ENCODE results near the gene FBRSL1. TPM values are rescaled to one million over a fixed set of nuclear protein-coding genes. Genes with fewer than 3 reads are reported as not detected.

FBRSL1 gene
- total RNA-seq, 8 experiments from 2014 or later, result 7.1 to 31.6 (median 11.1) TPM

- WGBS, 10 experiments, result 0 to 80% methylated on average over 1 of the region's 19 CpGs; no CpG with 5 or more reads in 8 of the 10 experiments
- Histone ChIP-seq H3K4me3 (no peak overlapping the region), H3K27ac (no peak overlapping the region), H3K4me1 (replicated peaks in 1 of 2) (peaks cover 67 to 71% of the 10 kb centered on the region in 2 donors)
- in situ Hi-C loops (cut with MboI; ENCODE audit: low pct_unique_long_range_greater_than_20kb in 2 of 9, low sequenced_read_pairs in 9 of 9, unreplicated experiment in 9 of 9), result no loop called here
- no peak for ATAC-seq (replicated peaks in 6 of 8)
These were observed 56.7 kb downstream of the FBRSL1 start for GRCh38 chr12:132546647-132547046.

GRCh38 chr12:132547205-132547740, 57.3 kb downstream of the FBRSL1 start:
- H3K4me3 ChIP-seq, result no peak overlapping the region
- WGBS, 10 experiments, result 93% methylated on average over 3 of the region's 21 CpGs; no CpG with 5 or more reads in 9 of the 10 experiments
- peaks cover 62 to 65% of the 10 kb centered on the region in 2 donors for H3K4me1 ChIP-seq (replicated peaks in 1 of 2)
- no peak for ATAC-seq (replicated peaks in 6 of 8)
- no peak overlapping the region for H3K27ac ChIP-seq
- in situ Hi-C loops (cut with MboI; ENCODE audit: low pct_unique_long_range_greater_than_20kb in 2 of 9, low sequenced_read_pairs in 9 of 9, unreplicated experiment in 9 of 9), result no loop called here

- no peak for ATAC-seq (replicated peaks in 6 of 8)
- in situ Hi-C loops (cut with MboI; ENCODE audit: low pct_unique_long_range_greater_than_20kb in 2 of 9, low sequenced_read_pairs in 9 of 9, unreplicated experiment in 9 of 9), result no loop called here
- no CpG with 5 or more reads among the region's 28 CpGs for WGBS, 10 experiments
- Histone ChIP-seq H3K27ac (no peak overlapping the region), H3K4me3 (no peak overlapping the region), H3K4me1 (replicated peaks in 1 of 2) (peaks cover 49 to 52% of the 10 kb centered on the region in 2 donors)
These were observed 58.6 kb downstream of the FBRSL1 start for GRCh38 chr12:132548430-132549058.

GRCh38 chr12:132549059-132549458, 59.1 kb downstream of the FBRSL1 start:
- in situ Hi-C loops (cut with MboI; ENCODE audit: low pct_unique_long_range_greater_than_20kb in 2 of 9, low sequenced_read_pairs in 9 of 9, unreplicated experiment in 9 of 9), result no loop called here
- H3K4me3 ChIP-seq, result no peak overlapping the region
- H3K27ac ChIP-seq, result no peak overlapping the region
- H3K4me1 ChIP-seq (replicated peaks in 1 of 2), result peaks cover 44 to 47% of the 10 kb centered on the region in 2 donors
- no CpG with 5 or more reads among the region's 33 CpGs for WGBS, 10 experiments
- ATAC-seq (replicated peaks in 6 of 8), result no peak

GRCh38 chr12:132550014-132550802, 60.3 kb downstream of the FBRSL1 start:
- in situ Hi-C loops (cut with MboI; ENCODE audit: low pct_unique_long_range_greater_than_20kb in 2 of 9, low sequenced_read_pairs in 9 of 9, unreplicated experiment in 9 of 9), result loop anchor here in 3 of 9 experiments (25.0 kb wide), 1 partner anchor 138 kb away; no protein-coding TSS in a partner anchor
- Histone ChIP-seq H3K27ac (no peak overlapping the region), H3K4me1 (replicated peaks in 1 of 2) (peaks cover 34 to 36% of the 10 kb centered on the region in 2 donors), H3K4me3 (no peak overlapping the region)
- whole genome bisulfite sequencing, 10 experiments, result 8 to 60% methylated on average over 1 to 10 of the region's 43 CpGs; no CpG with 5 or more reads in 8 of the 10 experiments
- ATAC-seq (replicated peaks in 6 of 8), result peak; percentile 47 to 84 (median 79)

- Histone ChIP-seq H3K4me3 (no peak overlapping the region), H3K4me1 (replicated peaks in 1 of 2) (peaks cover 26 to 27% of the 10 kb centered on the region in 2 donors), H3K27ac (no peak overlapping the region)
- ATAC-seq (replicated peaks in 6 of 8), result no peak
- whole genome bisulfite sequencing, 10 experiments, result 60% methylated on average over 2 of the region's 30 CpGs; no CpG with 5 or more reads in 9 of the 10 experiments
- in situ Hi-C loops (cut with MboI; ENCODE audit: low pct_unique_long_range_greater_than_20kb in 2 of 9, low sequenced_read_pairs in 9 of 9, unreplicated experiment in 9 of 9), result loop anchor here in 3 of 9 experiments (25.0 kb wide), 1 partner anchor 139 kb away; no protein-coding TSS in a partner anchor
These were observed 61.1 kb downstream of the FBRSL1 start for GRCh38 chr12:132550830-132551640.

- Histone ChIP-seq H3K4me1 (replicated peaks in 1 of 2) (peaks cover 21 to 23% of the 10 kb centered on the region in 2 donors), H3K4me3 (no peak overlapping the region), H3K27ac (no peak overlapping the region)
- no peak for ATAC-seq (replicated peaks in 6 of 8)
- WGBS, 10 experiments, result 100% methylated on average over 1 of the region's 16 CpGs; no CpG with 5 or more reads in 8 of the 10 experiments
- in situ Hi-C loops (cut with MboI; ENCODE audit: low pct_unique_long_range_greater_than_20kb in 2 of 9, low sequenced_read_pairs in 9 of 9, unreplicated experiment in 9 of 9), result loop anchor here in 3 of 9 experiments (25.0 kb wide), 1 partner anchor 139 kb away; no protein-coding TSS in a partner anchor
These were observed 61.7 kb downstream of the FBRSL1 start for GRCh38 chr12:132551641-132552031.

GRCh38 chr12:132554845-132555630, 65.1 kb downstream of the FBRSL1 start:
- no peak overlapping the region for H3K27ac ChIP-seq
- no peak overlapping the region for H3K4me3 ChIP-seq
- in situ Hi-C loops (cut with MboI; ENCODE audit: low pct_unique_long_range_greater_than_20kb in 2 of 9, low sequenced_read_pairs in 9 of 9, unreplicated experiment in 9 of 9), result loop anchor here in 3 of 9 experiments (25.0 kb wide), 1 partner anchor 143 kb away; no protein-coding TSS in a partner anchor
- 89 to 100% (median 90%) methylated on average over 2 to 16 of the region's 53 CpGs; no CpG with 5 or more reads in 5 of the 10 experiments for WGBS, 10 experiments
- ATAC-seq (replicated peaks in 6 of 8), result no peak
- H3K4me1 ChIP-seq (replicated peaks in 1 of 2), result peaks cover 21 to 28% of the 10 kb centered on the region in 2 donors

- WGBS, 10 experiments, result 80 to 100% (median 97%) methylated on average over 1 to 6 of the region's 13 CpGs; no CpG with 5 or more reads in 4 of the 10 experiments
- peaks cover 15 to 21% of the 10 kb centered on the region in 2 donors for H3K4me1 ChIP-seq (replicated peaks in 1 of 2)
- ATAC-seq (replicated peaks in 6 of 8), result no peak
- no peak overlapping the region for H3K27ac ChIP-seq
- H3K4me3 ChIP-seq, result no peak overlapping the region
- in situ Hi-C loops (cut with MboI; ENCODE audit: low pct_unique_long_range_greater_than_20kb in 2 of 9, low sequenced_read_pairs in 9 of 9, unreplicated experiment in 9 of 9), result loop anchor here in 3 of 9 experiments (25.0 kb wide), 1 partner anchor 143 kb away; no protein-coding TSS in a partner anchor
These were observed 65.7 kb downstream of the FBRSL1 start for GRCh38 chr12:132555686-132556085.

GRCh38 chr12:132556216-132556615, 66.3 kb downstream of the FBRSL1 start:
- Histone ChIP-seq H3K4me3 (no peak overlapping the region), H3K4me1 (replicated peaks in 1 of 2) (peaks cover 11 to 16% of the 10 kb centered on the region in 2 donors), H3K27ac (no peak overlapping the region)
- in situ Hi-C loops (cut with MboI; ENCODE audit: low pct_unique_long_range_greater_than_20kb in 2 of 9, low sequenced_read_pairs in 9 of 9, unreplicated experiment in 9 of 9), result loop anchor here in 3 of 9 experiments (25.0 kb wide), 1 partner anchor 144 kb away; no protein-coding TSS in a partner anchor
- WGBS, 10 experiments, result 79 to 100% methylated on average over 1 to 2 of the region's 16 CpGs; no CpG with 5 or more reads in 8 of the 10 experiments
- no peak for ATAC-seq (replicated peaks in 6 of 8)

- no peak overlapping the region for H3K27ac ChIP-seq
- in situ Hi-C loops (cut with MboI; ENCODE audit: low pct_unique_long_range_greater_than_20kb in 2 of 9, low sequenced_read_pairs in 9 of 9, unreplicated experiment in 9 of 9), result loop anchor here in 3 of 9 experiments (25.0 kb wide), 1 partner anchor 144 kb away; no protein-coding TSS in a partner anchor
- 90 to 100% (median 95%) methylated on average over 2 to 8 of the region's 17 CpGs; no CpG with 5 or more reads in 4 of the 10 experiments for WGBS, 10 experiments
- peaks cover 16 to 20% of the 10 kb centered on the region in 2 donors for H3K4me1 ChIP-seq (replicated peaks in 1 of 2)
- ATAC-seq (replicated peaks in 6 of 8), result no peak
- H3K4me3 ChIP-seq, result no peak overlapping the region
These were observed 66.8 kb downstream of the FBRSL1 start for GRCh38 chr12:132556801-132557200.

Measured in motor neuron (in vitro differentiated cells).